CD4-positive, alpha-beta T cell treated with Interferon gamma for 1 hour (primary cell): ENCODE measurements around the gene TMEM47.

Experiments
- DNase-seq: peaks from one replicate; pipeline ENCODE4 v3.0.0-alpha.2; 2020

TMEM47 gene

DNA sequence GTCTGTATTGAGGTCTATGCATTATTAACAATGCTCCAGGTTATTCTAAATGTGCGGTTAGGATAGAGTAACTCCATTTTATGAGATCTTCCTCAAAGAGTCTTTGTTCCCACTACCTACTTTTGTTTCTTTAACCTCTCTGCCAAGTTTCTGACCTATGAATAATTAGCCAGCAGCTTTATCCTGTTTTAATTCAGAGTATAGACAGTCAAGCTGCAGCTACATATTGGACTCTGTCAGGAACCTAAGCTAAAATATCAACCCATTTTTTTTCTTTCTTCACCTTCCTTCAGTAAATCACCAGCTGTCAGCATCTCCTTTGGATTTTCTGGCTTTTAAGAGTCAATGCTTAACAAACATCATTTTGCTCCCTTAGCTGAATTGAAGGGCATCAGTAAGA is 72.3 kb downstream of the TMEM47 start:
- no peak for DNase-seq

DNA sequence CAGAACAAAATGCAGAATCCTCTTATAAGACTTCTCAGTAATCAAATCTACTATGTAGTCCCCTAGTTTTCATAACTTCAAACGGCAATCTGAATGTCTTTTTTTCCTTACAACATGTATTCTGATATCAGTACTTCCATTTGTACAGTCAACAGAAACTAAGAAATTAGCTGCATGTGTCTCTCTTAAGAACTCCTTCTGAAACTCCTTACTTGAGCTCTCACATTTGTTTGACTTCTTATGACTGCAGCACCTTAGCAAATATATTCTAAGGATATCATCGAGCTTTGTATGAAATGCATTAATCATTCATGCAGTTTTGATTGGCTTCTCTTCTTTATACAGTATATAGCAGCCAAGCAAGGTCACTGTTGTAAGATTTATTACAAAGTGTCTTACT is 77.0 kb downstream of the TMEM47 start:
- DNase-seq, result no peak

DNA sequence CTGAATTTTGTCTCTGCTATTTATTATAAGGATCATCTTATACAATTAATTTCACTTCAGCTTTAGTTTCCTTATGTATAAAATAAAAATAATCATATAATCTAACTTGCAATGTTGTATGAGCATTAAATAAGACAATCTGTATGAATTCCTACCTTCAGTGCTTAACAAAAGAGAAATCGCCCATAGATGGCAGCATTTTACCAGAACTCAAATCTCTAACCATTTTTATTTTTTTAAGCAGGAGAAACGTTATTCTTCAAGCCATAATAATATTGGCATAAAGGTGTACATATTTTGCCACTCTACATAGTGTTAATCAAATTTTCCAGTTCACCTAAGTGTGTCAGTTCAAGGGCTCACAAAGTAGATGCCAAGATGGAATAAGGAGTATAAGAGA is 78.8 kb downstream of the TMEM47 start:
- no peak for DNase-seq
